Esophagus (tissue), 2 donors: Measurements from ENCODE around the gene ZNF805. TPM values are rescaled to one million over a fixed set of nuclear protein-coding genes. Genes with fewer than 3 reads are reported as not detected.
"Not testable (repeated sequence)": the region's sequence is repeated elsewhere in the genome, so short reads cannot be mapped to it uniquely, and the experiment has no call there.

Source experiments
- H3K27ac ChIP-seq, 2 donors: one replicate each; pipeline ENCODE4 v1.5.1; 2013; ENCODE audit warnings: low read depth in 2 of 2, mild to moderate bottlenecking in 2 of 2, inconsistent platforms in 1 of 2, low read length in 1 of 2, moderate library complexity in 1 of 2
- H3K27me3 ChIP-seq, 2 donors: one replicate each; pipeline ENCODE4 v1.6.1; 2013; ENCODE audit warnings: low read length in 2 of 2, control low read depth in 1 of 2, mild to moderate bottlenecking in 1 of 2; ENCODE audit not compliant: insufficient read depth in 2 of 2, control insufficient read depth in 1 of 2
- H3K36me3 ChIP-seq, 2 donors: one replicate each; pipeline ENCODE4 v1.6.1; 2013; ENCODE audit warnings: low read length in 1 of 2; ENCODE audit not compliant: control insufficient read depth in 2 of 2, insufficient read depth in 2 of 2
- H3K4me1 ChIP-seq, 2 donors: one replicate each; pipeline ENCODE4 v1.6.1; 2013; ENCODE audit warnings: low read length in 1 of 2; ENCODE audit not compliant: control insufficient read depth in 2 of 2, insufficient read depth in 2 of 2
- H3K4me3 ChIP-seq, 2 donors: one replicate each; pipeline ENCODE4 v1.5.1; 2013; ENCODE audit warnings: low read length in 2 of 2, mild to moderate bottlenecking in 2 of 2, low read depth in 1 of 2, moderate library complexity in 1 of 2
- H3K9me3 ChIP-seq, 2 donors: one replicate each; pipeline ENCODE4 v1.6.1; 2013; ENCODE audit warnings: mild to moderate bottlenecking in 2 of 2, low read depth in 1 of 2, low read length in 1 of 2, moderate library complexity in 1 of 2; ENCODE audit not compliant: control insufficient read depth in 2 of 2, insufficient read depth in 1 of 2
- WGBS, 2 donors: extraction: QIAGEN DNeasy Blood & Tissue Kit; methylation state at CpG; one replicate each; pipeline ENCODE4 v1.1.7; 2013; 5-methylcytosine and 5-hydroxymethylcytosine counted together
- polyA plus RNA-seq, 2 donors: library from polyadenylated mRNA; stranded (reverse); fragments of 200-250 nt; gene quantifications; one replicate each; pipeline ENCODE4 v1.2.3, GENCODE V29; 2013
- donor health status: healthy with polysubstance abuse.
- donor health status: Bipolar disorder and iron deficiency.

The ZNF805 gene
- polyA plus RNA-seq, 2 donors = 0.73 to 0.76 TPM

GRCh38 chr19:57253767-57254166 lies 13.3 kb downstream of the ZNF805 start:
- not testable (repeated sequence) for H3K9me3 ChIP-seq, H3K27me3 ChIP-seq, H3K27ac ChIP-seq, H3K4me1 ChIP-seq, H3K4me3 ChIP-seq
- 90 to 93% methylated on average over 11 of the region's 11 CpGs for WGBS, 2 donors
- peaks cover 19 to 28% of the 10 kb centered on the region in 2 donors for H3K36me3 ChIP-seq

DNA sequence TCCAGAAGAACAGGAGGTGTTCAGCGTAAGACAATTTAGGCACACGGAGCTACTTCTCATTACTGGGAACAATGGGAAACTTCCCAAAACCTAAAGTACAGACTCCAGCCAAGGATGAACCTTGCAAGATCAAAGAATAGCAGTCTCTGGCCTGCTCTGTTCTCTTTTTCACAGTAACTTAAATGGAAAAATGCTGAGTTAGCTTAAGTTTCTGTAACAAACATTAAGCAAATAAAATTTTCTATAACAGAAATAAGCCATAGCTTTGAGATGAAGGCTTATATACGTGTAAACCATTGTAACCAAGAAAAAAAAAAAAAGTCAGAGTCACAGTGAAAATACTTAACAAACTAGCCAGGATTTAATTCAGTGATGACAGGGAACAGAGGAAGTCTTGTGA lies 21.6 kb downstream of the ZNF805 start:
- Histone ChIP-seq H3K27me3 (no peaks in the 10 kb centered on the region), H3K4me1 (no peaks in the 10 kb centered on the region), H3K36me3 (peaks cover 0 to 3% of the 10 kb centered on the region in 2 donors), H3K27ac (no peak overlapping the region), H3K9me3 (no peaks in the 10 kb centered on the region), H3K4me3 (no peak overlapping the region)
- WGBS, 2 donors = 88 to 89% methylated on average over 3 of the region's 3 CpGs

DNA sequence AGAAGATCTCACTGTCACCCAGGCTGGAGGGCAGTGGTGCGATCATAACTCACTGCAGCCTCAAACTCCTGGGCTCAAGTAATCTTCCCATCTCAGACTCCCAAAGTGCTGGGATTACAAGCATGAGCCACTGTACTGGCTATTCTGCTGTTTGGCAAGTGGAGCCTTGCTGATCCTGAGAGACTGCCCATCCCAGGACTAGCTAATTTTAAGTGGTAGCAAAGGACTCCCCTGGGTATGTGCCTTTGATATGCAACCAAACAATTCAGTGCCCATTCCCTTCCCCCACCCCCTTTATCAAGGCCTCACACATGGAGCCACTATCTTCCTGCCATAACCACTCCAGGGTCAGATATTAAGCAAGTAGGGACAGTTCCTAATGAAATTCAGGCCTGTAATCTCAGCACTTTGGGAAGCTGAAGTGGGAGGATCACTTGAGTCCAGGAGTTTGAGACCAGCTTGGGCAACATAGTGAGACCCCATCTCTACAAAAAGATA lies 22.9 kb downstream of the ZNF805 start:
- H3K36me3 ChIP-seq = peaks cover 0 to 3% of the 10 kb centered on the region in 2 donors
- H3K4me3 ChIP-seq = no peak overlapping the region
- H3K9me3 ChIP-seq = no peaks in the 10 kb centered on the region
- no peak overlapping the region for H3K27ac ChIP-seq
- no peaks in the 10 kb centered on the region for H3K27me3 ChIP-seq
- 93 to 95% methylated on average over 1 of the region's 1 CpG for WGBS, 2 donors
- no peaks in the 10 kb centered on the region for H3K4me1 ChIP-seq

GRCh38 chr19:57267291-57267690 lies 26.9 kb downstream of the ZNF805 start:
- 79 to 88% methylated on average over 3 of the region's 3 CpGs for WGBS, 2 donors
- Histone ChIP-seq H3K27me3 (no peaks in the 10 kb centered on the region), H3K9me3 (no peaks in the 10 kb centered on the region), H3K27ac (no peak overlapping the region), H3K36me3 (no peaks in the 10 kb centered on the region), H3K4me1 (no peaks in the 10 kb centered on the region), H3K4me3 (no peak overlapping the region)

DNA sequence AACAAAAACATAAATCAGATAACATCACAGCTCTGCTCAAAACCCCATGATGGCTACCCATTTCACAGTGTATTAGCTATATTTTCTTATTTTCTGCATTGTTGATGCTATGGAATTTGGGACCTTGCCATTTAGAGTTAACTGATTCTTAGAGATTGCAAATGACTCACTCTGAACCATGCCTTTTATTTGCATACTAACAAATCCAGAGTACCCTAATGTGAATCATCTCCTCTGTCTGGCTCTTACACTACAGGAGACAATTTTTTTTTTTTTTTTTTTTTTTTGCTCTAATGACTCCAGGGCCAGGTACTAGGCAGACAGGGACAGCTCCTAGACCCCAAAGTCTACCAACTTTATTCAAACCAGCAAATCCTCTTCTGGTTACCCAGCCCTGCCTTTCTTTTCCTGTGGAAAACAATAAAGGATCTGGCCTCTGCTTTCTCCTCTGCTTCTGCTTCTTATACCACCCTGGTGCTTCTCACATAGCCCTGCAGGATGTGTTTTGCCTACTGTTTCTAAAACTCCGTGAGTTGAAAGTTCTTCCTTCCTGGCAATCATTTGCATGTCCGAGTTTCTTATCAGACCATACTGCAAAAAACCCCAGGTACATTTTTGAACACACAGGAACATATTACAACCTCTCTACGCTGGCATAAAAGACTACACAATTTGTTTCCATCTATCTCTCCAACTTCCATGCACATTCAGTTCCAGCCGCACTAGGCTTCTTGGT lies 29.3 kb downstream of the ZNF805 start:
- Histone ChIP-seq H3K36me3 (no peaks in the 10 kb centered on the region), H3K4me1 (no peaks in the 10 kb centered on the region), H3K9me3 (no peaks in the 10 kb centered on the region), H3K27ac (no peak overlapping the region), H3K27me3 (no peaks in the 10 kb centered on the region), H3K4me3 (no peak overlapping the region)
- WGBS, 2 donors = 76 to 86% methylated on average over 4 of the region's 4 CpGs

DNA sequence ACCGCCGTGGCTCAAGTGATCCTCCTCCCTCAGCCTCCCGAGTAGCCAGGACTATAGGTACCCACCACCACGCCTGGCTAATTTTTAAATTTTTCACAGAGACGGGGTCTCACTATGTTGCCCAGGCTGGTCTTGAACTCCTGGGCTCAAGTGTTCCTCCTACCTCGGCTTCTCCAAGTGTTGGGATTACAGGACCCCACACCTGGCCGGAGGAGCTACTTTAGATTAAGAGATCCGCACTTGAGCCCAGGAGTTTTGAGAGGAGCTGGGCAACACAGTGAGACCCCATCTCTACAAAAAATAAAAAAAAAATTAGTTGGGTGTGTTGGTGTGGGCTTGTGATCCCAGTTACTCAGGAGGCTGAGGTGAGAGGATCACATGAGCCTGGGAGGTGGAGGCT lies 30.8 kb downstream of the ZNF805 start:
- WGBS, 2 donors = 97 to 99% methylated on average over 8 of the region's 8 CpGs
- Histone ChIP-seq H3K36me3 (no peaks in the 10 kb centered on the region), H3K4me3 (no peak overlapping the region), H3K9me3 (no peaks in the 10 kb centered on the region), H3K4me1 (no peaks in the 10 kb centered on the region), H3K27me3 (no peaks in the 10 kb centered on the region), H3K27ac (no peak overlapping the region)

DNA sequence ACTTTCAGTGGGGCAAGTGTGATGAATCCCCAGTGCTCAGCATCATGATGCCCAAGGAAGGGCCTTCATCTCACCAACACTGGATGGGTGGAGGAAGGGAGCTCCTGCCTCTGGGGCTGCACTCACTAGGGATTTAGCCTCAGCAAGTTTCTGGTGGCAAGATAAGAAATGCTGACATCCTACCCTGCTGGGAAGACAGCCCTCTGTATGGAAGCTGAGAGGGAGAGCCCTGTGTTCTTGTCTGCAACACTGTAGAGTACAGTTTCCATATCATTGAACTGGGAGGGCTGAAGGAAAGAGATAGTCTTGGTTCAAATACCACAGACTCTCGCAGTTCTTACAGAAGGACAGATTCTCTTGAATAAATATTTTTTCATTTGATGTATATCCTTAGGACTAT lies 32.6 kb downstream of the ZNF805 start:
- WGBS, 2 donors = 95% methylated on average over 1 of the region's 1 CpG
- no peaks in the 10 kb centered on the region for H3K9me3 ChIP-seq
- H3K36me3 ChIP-seq = peaks cover 0 to 3% of the 10 kb centered on the region in 2 donors
- no peak overlapping the region for H3K27ac ChIP-seq
- no peak overlapping the region for H3K4me3 ChIP-seq
- H3K27me3 ChIP-seq = no peaks in the 10 kb centered on the region
- no peaks in the 10 kb centered on the region for H3K4me1 ChIP-seq

GRCh38 chr19:57276430-57276829 lies 36.0 kb downstream of the ZNF805 start:
- H3K27ac ChIP-seq = no peak overlapping the region
- no peaks in the 10 kb centered on the region for H3K27me3 ChIP-seq
- peaks cover 0 to 3% of the 10 kb centered on the region in 2 donors for H3K36me3 ChIP-seq
- no peaks in the 10 kb centered on the region for H3K4me1 ChIP-seq
- 72 to 84% methylated on average over 1 of the region's 1 CpG for WGBS, 2 donors
- H3K9me3 ChIP-seq = no peaks in the 10 kb centered on the region
- H3K4me3 ChIP-seq = no peak overlapping the region

DNA sequence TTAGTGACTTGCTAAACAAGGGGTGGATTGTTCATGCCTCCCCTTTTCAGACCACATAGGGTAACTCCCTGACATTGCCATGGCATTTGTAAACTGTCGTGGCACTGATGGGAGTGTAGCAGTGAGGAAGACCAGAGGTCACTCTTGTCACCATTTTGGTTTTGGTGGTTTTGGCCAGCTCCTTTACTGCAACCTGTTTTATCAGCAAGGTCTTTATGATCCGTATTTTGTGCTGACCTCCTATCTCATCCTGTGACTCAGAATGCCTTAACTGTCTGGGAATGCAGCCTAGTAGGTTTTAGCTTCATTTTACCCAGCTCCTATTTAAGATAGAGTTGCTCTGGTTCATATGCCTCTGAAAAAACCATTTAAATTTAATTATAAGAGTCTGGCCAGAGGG lies 38.0 kb downstream of the ZNF805 start:
- H3K9me3 ChIP-seq, H3K4me3 ChIP-seq, H3K27ac ChIP-seq, H3K4me1 ChIP-seq, H3K27me3 ChIP-seq, H3K36me3 ChIP-seq: not testable (repeated sequence)
- 75 to 87% methylated on average over 2 of the region's 2 CpGs for WGBS, 2 donors
